Loucy (cell line): ENCODE results near the gene MAFB.
A peak's percentile ranks its signal among the peaks of the same experiment; 100 is the strongest.

ENCODE experiments used
- H2AFZ ChIP-seq: fragments of 200-600 bp; sonication (generic); 2 replicates; pipeline ENCODE4 v1.6.0; 2016; ENCODE audit warnings: antibody characterized with exemption, mild to moderate bottlenecking, low read length, moderate library complexity
- H3F3A ChIP-seq: fragments of 200-600 bp; 2 replicates; pipeline ENCODE4 v1.6.0; 2016; ENCODE audit warnings: antibody characterized with exemption, low read depth, mild to moderate bottlenecking
- H3K27me3 ChIP-seq: fragments of 200-600 bp; sonication (generic); 2 replicates; pipeline ENCODE4 v1.6.1; 2014; ENCODE audit warnings: low read length, mild to moderate bottlenecking; ENCODE audit not compliant: insufficient read depth, poor library complexity, severe bottlenecking
- H3K36me3 ChIP-seq: fragments of 200-600 bp; sonication (generic); 2 replicates; pipeline ENCODE4 v1.6.1; 2016; ENCODE audit warnings: low read length; ENCODE audit not compliant: insufficient read depth
- H3K4me1 ChIP-seq: fragments of 200-600 bp; sonication (generic); 2 replicates; pipeline ENCODE4 v1.5.1; 2014; ENCODE audit warnings: low read length, mild to moderate bottlenecking; ENCODE audit not compliant: insufficient read depth, poor library complexity, severe bottlenecking
- H3K4me2 ChIP-seq: fragments of 200-600 bp; sonication (generic); 2 replicates; pipeline ENCODE4 v1.6.0; 2014; ENCODE audit warnings: antibody characterized with exemption, low read length, low read depth, mild to moderate bottlenecking; ENCODE audit not compliant: poor library complexity, severe bottlenecking
- H3K4me3 ChIP-seq: fragments of 200-600 bp; sonication (generic); 2 replicates; pipeline ENCODE4 v1.5.1; 2014; ENCODE audit warnings: low read length, mild to moderate bottlenecking, mixed read lengths; ENCODE audit not compliant: poor library complexity, severe bottlenecking
- H3K79me2 ChIP-seq: fragments of 200-600 bp; sonication (generic); 2 replicates; pipeline ENCODE4 v1.6.1; 2014; ENCODE audit warnings: low read length; ENCODE audit not compliant: insufficient read depth
- H3K9ac ChIP-seq: fragments of 200-600 bp; sonication (generic); 2 replicates; pipeline ENCODE4 v1.6.0; 2014; ENCODE audit warnings: mild to moderate bottlenecking, low read depth, low read length, moderate library complexity; ENCODE audit not compliant: poor library complexity, severe bottlenecking
- H3K9me2 ChIP-seq: fragments of 200-600 bp; sonication (generic); replicated peaks from 2 replicates; pipeline ENCODE4 v1.6.1; 2016; ENCODE audit warnings: low read depth, low read length, mixed read lengths
- H3K9me3 ChIP-seq: fragments of 200-600 bp; sonication (generic); 2 replicates; pipeline ENCODE4 v1.6.1; 2014; ENCODE audit warnings: mild to moderate bottlenecking, antibody characterized with exemption, low read length, low read depth; ENCODE audit not compliant: insufficient read depth
- H4K20me1 ChIP-seq: fragments of 200-600 bp; sonication (generic); 2 replicates; pipeline ENCODE4 v1.6.0; 2014; ENCODE audit warnings: antibody characterized with exemption, low read length, mild to moderate bottlenecking; ENCODE audit not compliant: insufficient read depth, poor library complexity, severe bottlenecking
- EZH2phosphoT487 ChIP-seq: fragments of 200-600 bp; IDR thresholded peaks from 2 replicates; pipeline ENCODE4 v1.6.1; 2018; ENCODE audit warnings: antibody characterized with exemption, mild to moderate bottlenecking, moderate library complexity, borderline replicate concordance
- TF ChIP-seq, protein P1 (sequence below): fragments of 200-600 bp; sonication (generic); conservative IDR thresholded peaks from 2 replicates; pipeline ENCODE4 v1.5.1; 2014; ENCODE audit warnings: mild to moderate bottlenecking, antibody characterized with exemption, low read length

MAFB gene

DNA sequence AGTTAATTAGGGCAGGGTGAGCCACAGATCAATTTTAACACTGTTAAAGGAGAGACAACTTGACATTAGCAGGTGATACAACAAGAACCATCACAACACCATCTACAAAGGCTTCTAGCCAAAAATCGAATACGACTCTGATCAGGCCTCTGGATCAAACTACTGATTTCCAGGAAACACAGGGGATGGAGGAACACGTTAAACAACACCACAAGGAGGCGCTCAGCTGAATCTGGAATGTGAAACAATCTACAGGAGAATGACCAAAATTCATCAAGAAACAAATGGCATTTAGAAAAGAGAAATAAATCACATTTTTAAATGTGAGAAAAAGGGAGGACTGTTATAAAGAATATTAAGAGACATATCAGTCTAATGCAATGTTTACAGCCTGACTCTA is 13.5 kb upstream of the MAFB start:
- H3K27me3 ChIP-seq, result no peaks in the 10 kb centered on the region
- H3K4me3 ChIP-seq, result no peak overlapping the region
- H3K4me2 ChIP-seq, result no peak overlapping the region
- no peaks in the 10 kb centered on the region for H4K20me1 ChIP-seq
- H3K36me3 ChIP-seq, result no peaks in the 10 kb centered on the region
- H3K9ac ChIP-seq, result no peak overlapping the region
- H3K79me2 ChIP-seq, result no peaks in the 10 kb centered on the region
- H3F3A ChIP-seq, result no peaks in the 10 kb centered on the region
- no peak overlapping the region for H2AFZ ChIP-seq
- TF ChIP-seq EZH2phosphoT487, result no peak
- TF ChIP-seq, protein P1, sequence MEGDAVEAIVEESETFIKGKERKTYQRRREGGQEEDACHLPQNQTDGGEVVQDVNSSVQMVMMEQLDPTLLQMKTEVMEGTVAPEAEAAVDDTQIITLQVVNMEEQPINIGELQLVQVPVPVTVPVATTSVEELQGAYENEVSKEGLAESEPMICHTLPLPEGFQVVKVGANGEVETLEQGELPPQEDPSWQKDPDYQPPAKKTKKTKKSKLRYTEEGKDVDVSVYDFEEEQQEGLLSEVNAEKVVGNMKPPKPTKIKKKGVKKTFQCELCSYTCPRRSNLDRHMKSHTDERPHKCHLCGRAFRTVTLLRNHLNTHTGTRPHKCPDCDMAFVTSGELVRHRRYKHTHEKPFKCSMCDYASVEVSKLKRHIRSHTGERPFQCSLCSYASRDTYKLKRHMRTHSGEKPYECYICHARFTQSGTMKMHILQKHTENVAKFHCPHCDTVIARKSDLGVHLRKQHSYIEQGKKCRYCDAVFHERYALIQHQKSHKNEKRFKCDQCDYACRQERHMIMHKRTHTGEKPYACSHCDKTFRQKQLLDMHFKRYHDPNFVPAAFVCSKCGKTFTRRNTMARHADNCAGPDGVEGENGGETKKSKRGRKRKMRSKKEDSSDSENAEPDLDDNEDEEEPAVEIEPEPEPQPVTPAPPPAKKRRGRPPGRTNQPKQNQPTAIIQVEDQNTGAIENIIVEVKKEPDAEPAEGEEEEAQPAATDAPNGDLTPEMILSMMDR, result peak; percentile 57
- H3K4me1 ChIP-seq, result peaks cover 15% of the 10 kb centered on the region
- no peaks in the 10 kb centered on the region for H3K9me2 ChIP-seq
- H3K9me3 ChIP-seq, result no peaks in the 10 kb centered on the region

- Histone ChIP-seq H3K36me3 (no peaks in the 10 kb centered on the region), H3K9ac (no peak overlapping the region), H3K9me2 (no peaks in the 10 kb centered on the region), H3K9me3 (no peaks in the 10 kb centered on the region), H3K4me1 (peaks cover 4% of the 10 kb centered on the region), H3K4me3 (no peak overlapping the region), H3K4me2 (no peak overlapping the region), H2AFZ (no peak overlapping the region), H4K20me1 (no peaks in the 10 kb centered on the region), H3F3A (no peaks in the 10 kb centered on the region), H3K79me2 (no peaks in the 10 kb centered on the region), H3K27me3 (no peaks in the 10 kb centered on the region)
- no peak for TF ChIP-seq EZH2phosphoT487
- TF ChIP-seq, protein P1, result no peak
Observed at GRCh38 chr20:40698744-40699143, 9.7 kb upstream of the MAFB start.

DNA sequence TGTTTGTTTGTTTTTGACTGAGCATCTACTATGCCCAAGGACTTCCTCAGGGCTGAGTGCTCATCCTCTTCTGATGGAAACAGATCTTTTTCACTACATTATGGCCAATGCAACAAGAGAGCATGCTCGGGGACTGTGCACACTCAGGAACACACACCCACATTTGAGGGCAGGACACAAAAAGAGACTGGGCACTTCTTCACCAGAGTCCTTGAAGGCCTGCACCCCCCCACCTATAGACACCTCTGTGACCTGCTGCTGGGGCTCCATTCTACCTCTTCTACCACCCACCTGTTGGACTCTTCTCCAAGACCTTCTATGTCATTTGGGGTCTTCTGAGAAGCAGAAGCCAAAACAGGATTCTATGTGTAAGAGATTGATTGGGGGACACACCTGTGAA is 9.2 kb upstream of the MAFB start:
- H3K4me2 ChIP-seq, result no peak overlapping the region

More for the DNA sequence above, 9.2 kb upstream of the MAFB start:
- Histone ChIP-seq H3K79me2 (no peaks in the 10 kb centered on the region), H3K4me1 (no peaks in the 10 kb centered on the region), H3K36me3 (no peaks in the 10 kb centered on the region), H3K4me3 (no peak overlapping the region), H4K20me1 (no peaks in the 10 kb centered on the region), H3K9me3 (no peaks in the 10 kb centered on the region), H3F3A (no peaks in the 10 kb centered on the region), H2AFZ (no peak overlapping the region), H3K9me2 (no peaks in the 10 kb centered on the region), H3K27me3 (no peaks in the 10 kb centered on the region), H3K9ac (no peak overlapping the region)
- TF ChIP-seq, protein P1, result no peak
- no peak for TF ChIP-seq EZH2phosphoT487
